Upper lobe of left lung (tissue), 6 donors: ENCODE data around the gene EPHB2. TPM values are rescaled to one million over a fixed set of nuclear protein-coding genes. Genes with fewer than 3 reads are reported as not detected.
A peak's percentile ranks its signal among the peaks of the same experiment; 100 is the strongest.

Experiments
- ATAC-seq, 2 donors: fragments of 200-7000 bp; cut with Tn5 transposase; one replicate each; pipeline ENCODE4 v1.9.1; 2022; ENCODE audit warnings: mild to moderate bottlenecking in 2 of 2, moderate library complexity in 2 of 2; ENCODE audit not compliant: low FRiP score in 2 of 2
- DNase-seq, 2 donors: peaks; one replicate each; pipeline ENCODE4 v3.0.0-alpha.2; 2019 to 2020
- H3K27ac ChIP-seq, 4 donors: fragments of 200-600 bp; sonication (generic); one replicate each; pipeline ENCODE4 v1.5.1; 2016 to 2019
- H3K27me3 ChIP-seq, 4 donors: fragments of 200-600 bp; sonication (generic); one replicate each; pipeline ENCODE4 v1.5.1; 2017 to 2019
- H3K36me3 ChIP-seq, 4 donors: fragments of 200-600 bp; sonication (generic); one replicate each; pipeline ENCODE4 v1.5.1; 2016 to 2019
- H3K4me1 ChIP-seq, 4 donors: fragments of 200-600 bp; sonication (generic); one replicate each; pipeline ENCODE4 v1.5.1; 2018 to 2019
- H3K4me3 ChIP-seq, 4 donors: fragments of 200-600 bp; sonication (generic); one replicate each; pipeline ENCODE4 v1.5.1; 2017 to 2019; ENCODE audit warnings: mild to moderate bottlenecking in 2 of 4, moderate library complexity in 1 of 4
- H3K9me3 ChIP-seq, 4 donors: fragments of 200-600 bp; sonication (generic); one replicate each; pipeline ENCODE4 v1.5.1; 2018 to 2019
- CTCF ChIP-seq, 6 experiments: fragments of 450-650 bp in 4 of 6; fragments of 200-600 bp in 2 of 6; sonication (generic) in 2 of 6; IDR thresholded peaks; one replicate each; pipeline ENCODE4 v1.5.1; 2016 to 2019; ENCODE audit warnings: antibody characterized with exemption in 6 of 6
- EP300 ChIP-seq, 4 donors: sonication (generic); formaldehyde crosslinking; IDR thresholded peaks; one replicate each; pipeline ENCODE4 v1.5.1; 2017; ENCODE audit warnings: antibody characterized with exemption in 4 of 4, control low read depth in 2 of 4
- POLR2A ChIP-seq, 4 donors: fragments of 450-650 bp; IDR thresholded peaks; one replicate each; pipeline ENCODE4 v1.5.1; 2016 to 2017; ENCODE audit warnings: antibody characterized with exemption in 4 of 4, mild to moderate bottlenecking in 2 of 4
- POLR2AphosphoS5 ChIP-seq, 2 donors: sonication (generic); formaldehyde crosslinking; IDR thresholded peaks; one replicate each; pipeline ENCODE4 v1.5.1; 2017; ENCODE audit warnings: antibody characterized with exemption in 2 of 2
- WGBS, 2 donors: methylation state at CpG; one replicate each; pipeline ENCODE4 v1.1.5; 2017 to 2018; 5-methylcytosine and 5-hydroxymethylcytosine counted together
- total RNA-seq, 6 donors: library from RNA; depleted of rRNA in 4 of 6; stranded (reverse); fragments of >200 nt in 4 of 6; gene quantifications; one replicate each; pipeline versions ENCODE4 v1.1.0 to v1.2.1, GENCODE V29; 2016 to 2021
- donor health status: DM: no; HTN: no; CAD: no; lungs with moderate emphysema.
- donor health status: DM: no; HTN: yes; CAD: no; lungs with severe emphysema.

The EPHB2 gene
- total RNA-seq, 6 donors from 2014 or later, result 1.0 to 8.8 (median 5.6) TPM

DNA sequence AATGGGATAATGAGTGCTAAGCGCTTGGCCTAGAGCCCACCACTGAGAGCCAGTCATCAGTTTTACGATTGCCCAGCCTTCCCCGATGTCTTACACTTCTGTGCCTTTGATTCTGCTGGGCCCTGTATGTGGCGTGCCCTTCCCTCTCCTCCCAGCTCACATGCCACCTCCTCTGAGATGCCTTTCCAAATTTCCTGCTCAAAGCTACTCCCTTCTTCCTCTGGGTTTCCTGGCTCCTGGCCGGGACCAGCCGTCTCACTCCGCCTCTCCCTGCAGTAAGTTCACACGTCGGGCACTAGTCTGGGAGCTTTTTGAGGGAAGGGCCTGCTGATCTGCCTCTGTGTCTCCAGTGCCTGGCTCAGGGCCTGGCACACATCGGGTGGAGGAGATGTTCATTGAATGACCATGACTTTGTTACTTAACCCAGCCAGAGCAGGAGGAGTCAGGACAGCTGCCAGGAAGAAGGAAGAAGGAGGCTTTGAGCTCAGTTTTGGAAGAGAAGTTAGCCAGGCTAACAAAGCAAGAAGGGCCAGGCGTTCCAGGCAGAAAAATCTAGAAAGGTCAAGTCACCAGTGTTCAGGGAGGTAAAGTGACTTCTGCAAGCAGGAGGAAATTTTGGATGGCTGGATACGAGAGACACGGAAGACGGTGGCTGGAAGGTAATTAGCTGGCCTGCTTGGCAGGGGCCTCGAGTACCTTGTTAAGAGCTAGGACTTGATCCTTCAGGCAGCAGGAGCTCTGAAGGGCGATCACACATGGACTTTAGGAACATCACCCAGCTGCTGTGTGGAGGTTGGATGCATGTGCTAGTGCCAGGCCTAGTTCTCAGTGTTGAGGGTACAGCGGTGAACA is 63.6 kb downstream of the EPHB2 start:
- no peaks in the 10 kb centered on the region for H3K27me3 ChIP-seq
- ATAC-seq (peak in 1 of 2 donors; percentile 74), DNase-seq (peak in 1 of 2 donors; percentile 28)
- H3K4me3 ChIP-seq, result no peak overlapping the region
- H3K36me3 ChIP-seq, result no peaks in the 10 kb centered on the region
- WGBS, 2 donors, result 45 to 54% methylated on average over 17 of the region's 17 CpGs
- H3K4me1 ChIP-seq, result peaks cover 0 to 12% (median 5%) of the 10 kb centered on the region in 4 donors
- TF ChIP-seq POLR2A (IDR thresholded peaks at IDR 0.05) (no peak), POLR2AphosphoS5 (IDR thresholded peaks at IDR 0.05) (no peak), CTCF (IDR thresholded peaks at IDR 0.05) (no peak), EP300 (IDR thresholded peaks at IDR 0.05) (no peak)
- H3K9me3 ChIP-seq, result no peaks in the 10 kb centered on the region
- peak overlapping the region in 1 of 4 donors; percentile 4 for H3K27ac ChIP-seq

DNA sequence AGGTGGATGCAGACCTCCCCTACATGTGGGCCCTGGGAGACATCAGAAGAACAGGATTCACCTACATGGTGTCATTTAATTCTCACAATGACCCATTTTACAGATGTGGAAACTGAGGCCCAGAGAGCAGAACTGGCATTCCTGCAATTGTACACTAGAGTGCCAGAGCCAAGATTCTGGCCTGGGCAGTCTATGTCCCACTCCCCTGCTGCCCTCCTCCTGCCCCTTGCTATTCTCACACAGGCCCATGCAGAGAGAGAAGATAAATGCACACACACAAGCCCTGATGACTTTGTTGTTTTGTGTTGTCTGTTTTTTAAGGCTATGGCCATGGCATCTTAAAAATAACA is 64.2 kb downstream of the EPHB2 start:
- Histone ChIP-seq H3K27me3 (no peaks in the 10 kb centered on the region), H3K9me3 (no peaks in the 10 kb centered on the region), H3K4me1 (peaks cover 0 to 12% (median 5%) of the 10 kb centered on the region in 4 donors), H3K4me3 (no peak overlapping the region), H3K36me3 (no peaks in the 10 kb centered on the region), H3K27ac (peak overlapping the region in 1 of 4 donors; percentile 4)
- TF ChIP-seq POLR2A (IDR thresholded peaks at IDR 0.05) (no peak), CTCF (IDR thresholded peaks at IDR 0.05) (no peak), EP300 (IDR thresholded peaks at IDR 0.05) (no peak)
- ATAC-seq, result no peak
- no peak for DNase-seq

DNA sequence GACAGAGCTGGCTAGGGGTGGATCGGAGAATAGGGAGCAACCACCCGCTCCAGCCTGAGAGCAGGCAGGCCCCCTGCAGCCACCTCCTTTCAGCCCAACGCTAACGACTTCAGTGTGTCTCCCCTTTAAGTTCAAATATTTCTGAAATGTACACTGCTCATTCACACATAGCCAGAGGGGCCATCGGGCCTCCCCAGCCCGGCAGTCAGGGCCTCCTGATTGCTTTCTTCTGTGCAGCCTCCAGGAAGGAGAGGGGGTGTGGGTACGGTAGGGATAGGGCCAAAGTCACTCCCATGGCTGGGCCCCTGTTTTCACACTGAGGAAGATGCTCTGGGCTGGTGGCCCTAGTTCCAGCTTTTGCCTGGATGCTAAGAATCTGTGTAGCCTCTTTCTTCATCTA is 64.8 kb downstream of the EPHB2 start:
- TF ChIP-seq EP300 (IDR thresholded peaks at IDR 0.05) (no peak), CTCF (IDR thresholded peaks at IDR 0.05) (no peak), POLR2A (IDR thresholded peaks at IDR 0.05) (no peak), POLR2AphosphoS5 (IDR thresholded peaks at IDR 0.05) (no peak)
- H3K27me3 ChIP-seq, result no peaks in the 10 kb centered on the region
- no peak overlapping the region for H3K4me3 ChIP-seq
- peaks cover 0 to 12% (median 5%) of the 10 kb centered on the region in 4 donors for H3K4me1 ChIP-seq
- no peaks in the 10 kb centered on the region for H3K9me3 ChIP-seq
- DNase-seq (peak in 1 of 2 donors; percentile 22), ATAC-seq (no peak)
- no peaks in the 10 kb centered on the region for H3K36me3 ChIP-seq
- WGBS, 2 donors, result 53 to 60% methylated on average over 7 of the region's 7 CpGs
- H3K27ac ChIP-seq, result no peak overlapping the region

- ATAC-seq (no peak), DNase-seq (no peak)
- Histone ChIP-seq H3K36me3 (no peaks in the 10 kb centered on the region), H3K9me3 (no peaks in the 10 kb centered on the region), H3K27ac (no peak overlapping the region), H3K27me3 (no peaks in the 10 kb centered on the region), H3K4me1 (peaks cover 0 to 12% (median 5%) of the 10 kb centered on the region in 4 donors), H3K4me3 (no peak overlapping the region)
- TF ChIP-seq POLR2A (IDR thresholded peaks at IDR 0.05) (no peak), POLR2AphosphoS5 (IDR thresholded peaks at IDR 0.05) (no peak), CTCF (IDR thresholded peaks at IDR 0.05) (no peak), EP300 (IDR thresholded peaks at IDR 0.05) (no peak)
- 41 to 43% methylated on average over 10 of the region's 10 CpGs for WGBS, 2 donors
These were observed 65.5 kb downstream of the EPHB2 start for GRCh38 chr1:22776035-22776613.
